IMR-90 (cell line): ENCODE results near the gene PDE4B.

ENCODE experiments used
- CEBPB ChIP-seq: IDR thresholded peaks from 2 replicates; pipeline ENCODE4 v1.6.1; 2012; ENCODE audit warnings: low read depth, low read length, improper control_type of control experiment
- FOS ChIP-seq: fragments of 150-350 bp; IDR thresholded peaks from 2 replicates; pipeline ENCODE4 v1.6.1; 2016; ENCODE audit warnings: low read depth, low read length
- MXI1 ChIP-seq: IDR thresholded peaks from 2 replicates; pipeline ENCODE4 v1.6.1; 2012; ENCODE audit warnings: low read depth, mild to moderate bottlenecking, low read length, moderate library complexity, borderline replicate concordance
- POLR2A ChIP-seq: IDR thresholded peaks from 2 replicates; pipeline ENCODE4 v1.6.1; 2012; ENCODE audit warnings: mild to moderate bottlenecking, low read depth, low read length
- TF ChIP-seq, protein P1 (sequence below): conservative IDR thresholded peaks from 2 replicates; pipeline ENCODE4 v1.5.1; 2012; ENCODE audit warnings: mild to moderate bottlenecking, low read depth, low read length, improper control_type of control experiment

DNA sequence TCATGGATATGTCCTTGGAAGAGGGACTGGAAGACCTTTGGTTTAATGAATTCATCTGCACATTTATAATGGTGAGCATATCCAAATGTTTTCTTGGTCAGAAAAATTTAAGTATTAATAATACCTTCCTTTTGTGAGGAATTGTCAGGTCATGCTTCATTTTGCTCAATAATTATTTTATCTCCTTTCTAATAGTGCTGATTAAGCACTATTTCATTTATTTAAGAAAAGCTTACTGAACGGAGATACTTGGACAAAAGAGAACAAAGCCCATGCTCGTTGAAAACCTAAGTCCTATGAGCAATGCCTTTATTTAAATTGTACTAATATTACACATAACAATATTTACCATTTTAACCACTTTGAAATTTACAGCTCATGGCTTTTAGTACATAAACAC is 281.5 kb downstream of the PDE4B start:
- TF ChIP-seq, protein P1, sequence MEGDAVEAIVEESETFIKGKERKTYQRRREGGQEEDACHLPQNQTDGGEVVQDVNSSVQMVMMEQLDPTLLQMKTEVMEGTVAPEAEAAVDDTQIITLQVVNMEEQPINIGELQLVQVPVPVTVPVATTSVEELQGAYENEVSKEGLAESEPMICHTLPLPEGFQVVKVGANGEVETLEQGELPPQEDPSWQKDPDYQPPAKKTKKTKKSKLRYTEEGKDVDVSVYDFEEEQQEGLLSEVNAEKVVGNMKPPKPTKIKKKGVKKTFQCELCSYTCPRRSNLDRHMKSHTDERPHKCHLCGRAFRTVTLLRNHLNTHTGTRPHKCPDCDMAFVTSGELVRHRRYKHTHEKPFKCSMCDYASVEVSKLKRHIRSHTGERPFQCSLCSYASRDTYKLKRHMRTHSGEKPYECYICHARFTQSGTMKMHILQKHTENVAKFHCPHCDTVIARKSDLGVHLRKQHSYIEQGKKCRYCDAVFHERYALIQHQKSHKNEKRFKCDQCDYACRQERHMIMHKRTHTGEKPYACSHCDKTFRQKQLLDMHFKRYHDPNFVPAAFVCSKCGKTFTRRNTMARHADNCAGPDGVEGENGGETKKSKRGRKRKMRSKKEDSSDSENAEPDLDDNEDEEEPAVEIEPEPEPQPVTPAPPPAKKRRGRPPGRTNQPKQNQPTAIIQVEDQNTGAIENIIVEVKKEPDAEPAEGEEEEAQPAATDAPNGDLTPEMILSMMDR: no peak
- TF ChIP-seq FOS (no peak), CEBPB (no peak), MXI1 (no peak), POLR2A (no peak)
